Diencephalon (tissue), 1 donor: ENCODE results near the gene HELQ. TPM values are rescaled to one million over a fixed set of nuclear protein-coding genes. Genes with fewer than 3 reads are reported as not detected.

Source experiments
- small RNA-seq: library from RNA; depleted of rRNA; stranded (forward); fragments of <200 nt; gene quantifications from one replicate; pipeline ENCODE3, GENCODE V24; 2014
- total RNA-seq: library from RNA; depleted of rRNA; stranded (reverse); fragments of >200 nt; gene quantifications from one replicate; pipeline ENCODE4 v1.2.3, GENCODE V29; 2014

HELQ gene
- 15.9 TPM for total RNA-seq

GRCh38 chr4:83455281-83456183, at the start of gene HELQ, which contains the start of gene MRPS18C:
TSS of gene HELQ (minus strand) at chr4:83455823. CDS start at chr4:83455693, 130 bp downstream.
TSS of gene MRPS18C (plus strand) at chr4:83456058. CDS start at chr4:83456078, 20 bp downstream.

GRCh38 chr4:83484500-83485461, 29.2 kb upstream of the HELQ start, which contains the start of gene ABRAXAS1:
TSS of gene ABRAXAS1 (minus strand) at chr4:83485100. CDS start at chr4:83485072, 28 bp downstream.

Small RNAs within 50 kb of the gene (small RNA-seq; reads per million reads assigned to genes)
- gene AC114781.5: not detected

Other genes starting within 250 kb of the HELQ start
- 21.7 TPM for gene COQ2, start 171.0 kb downstream of the HELQ start, total RNA-seq
- gene HPSE, start 121.0 kb downstream of the HELQ start, total RNA-seq: 2.1 TPM
- 30.2 TPM for gene MRPS18C, start 235 bp upstream of the HELQ start, total RNA-seq
- gene ABRAXAS1, start 29.3 kb upstream of the HELQ start, total RNA-seq: 9.5 TPM
- gene GPAT3, start 80.3 kb upstream of the HELQ start, total RNA-seq: 1.2 TPM